Germinal center (tissue), 1 donor: ENCODE results near the gene LIX1.

Source experiments
- DNase-seq: peaks from one replicate; pipeline ENCODE4 v3.0.0; 2012; ENCODE audit warnings: mixed read lengths, low spot score

Gene LIX1

DNA sequence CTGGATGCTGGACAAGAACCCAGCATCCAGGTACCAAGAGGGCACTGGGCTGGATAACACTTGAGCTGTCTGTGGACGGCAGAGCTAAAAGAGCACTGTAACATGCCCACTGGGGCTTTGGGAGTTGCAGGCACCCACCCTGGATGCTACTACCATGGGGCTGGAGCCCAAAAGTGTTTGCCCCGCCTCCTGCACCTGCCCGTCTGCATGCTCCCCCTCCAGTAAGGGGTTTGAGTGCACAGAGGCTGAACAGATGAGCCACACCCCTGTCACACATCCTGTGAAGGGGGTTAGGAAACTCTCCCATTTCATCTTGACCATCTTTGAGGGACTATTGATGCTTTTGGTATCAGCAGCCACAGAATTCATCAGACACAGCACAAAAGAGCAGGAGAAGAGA lies 69.0 kb downstream of the LIX1 start:
- no peak for DNase-seq

DNA sequence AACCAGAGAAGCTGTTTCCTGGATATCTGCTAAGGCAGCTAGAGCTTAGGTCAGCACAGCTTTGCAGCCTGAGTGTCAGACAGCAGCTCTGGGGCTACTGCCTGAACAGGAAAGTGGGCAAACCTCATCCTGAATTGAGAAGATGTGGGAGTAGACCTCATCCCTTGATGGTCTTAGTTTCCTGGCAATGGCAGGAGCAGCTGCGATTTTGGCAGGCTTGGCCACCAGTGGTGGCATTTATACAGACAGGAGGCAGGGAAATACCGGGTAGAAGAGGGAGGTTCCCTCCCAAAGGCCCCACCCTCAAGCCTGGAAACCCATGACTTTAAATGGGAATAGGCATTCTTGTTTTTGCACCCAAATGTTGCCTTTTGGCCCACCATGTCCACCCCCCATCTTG lies 69.7 kb downstream of the LIX1 start:
- no peak for DNase-seq

DNA sequence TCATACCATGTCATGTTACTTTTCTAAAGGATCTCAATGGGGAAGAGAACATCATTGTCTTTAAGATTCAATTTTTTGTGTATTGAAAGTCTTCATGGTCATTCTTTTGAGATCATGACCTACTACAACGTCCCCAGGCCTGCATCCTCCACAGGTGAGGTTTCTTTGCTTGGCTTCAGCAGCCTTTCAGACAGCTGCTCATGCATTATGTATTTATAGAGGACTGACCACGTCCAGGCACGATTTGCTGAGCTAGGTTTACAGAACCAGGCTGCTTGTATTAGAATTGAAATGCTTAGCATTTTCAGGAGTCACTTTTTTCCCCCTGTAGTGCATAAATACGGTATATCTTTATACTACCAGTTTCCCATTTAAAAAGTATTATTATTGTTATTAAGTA lies 70.4 kb downstream of the LIX1 start:
- no peak for DNase-seq

DNA sequence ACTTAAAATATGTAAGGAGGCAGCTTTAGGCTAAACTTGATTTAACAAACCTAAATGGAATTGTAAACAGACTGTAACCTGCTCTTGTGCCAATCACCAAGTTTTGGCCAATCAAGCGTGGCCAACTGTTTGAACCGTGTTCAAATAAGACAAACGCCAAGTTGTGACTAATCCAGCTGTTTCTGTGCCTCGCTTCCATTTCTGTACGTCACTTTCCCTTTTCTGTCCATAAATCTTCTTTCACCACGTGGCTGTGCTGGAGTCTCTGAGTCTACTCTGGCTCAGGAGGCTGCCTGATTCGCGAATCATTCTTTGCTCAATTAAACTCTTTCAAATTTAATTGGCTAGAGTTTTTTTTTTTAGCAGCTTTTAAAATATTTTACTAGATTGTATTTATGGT lies 71.3 kb downstream of the LIX1 start:
- no peak for DNase-seq

DNA sequence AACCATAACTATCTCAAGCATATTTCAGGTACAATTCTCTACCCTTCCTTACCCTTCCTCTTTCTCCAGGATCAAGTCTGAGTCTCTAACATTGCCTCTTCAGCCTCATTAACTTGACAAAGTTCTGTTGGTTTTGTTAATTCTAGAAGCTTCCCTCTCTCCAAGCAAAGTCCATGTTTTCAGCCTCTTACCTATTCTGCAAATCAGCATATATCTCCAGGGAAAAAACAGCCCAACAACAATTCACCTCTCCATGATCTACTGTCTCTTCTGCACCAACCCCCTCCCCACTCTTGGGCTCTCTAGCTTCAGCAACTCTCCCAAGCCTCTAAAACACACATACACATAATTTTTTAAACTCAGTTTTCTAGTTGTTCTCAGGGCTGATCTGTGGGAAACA lies 72.2 kb downstream of the LIX1 start:
- no peak for DNase-seq

DNA sequence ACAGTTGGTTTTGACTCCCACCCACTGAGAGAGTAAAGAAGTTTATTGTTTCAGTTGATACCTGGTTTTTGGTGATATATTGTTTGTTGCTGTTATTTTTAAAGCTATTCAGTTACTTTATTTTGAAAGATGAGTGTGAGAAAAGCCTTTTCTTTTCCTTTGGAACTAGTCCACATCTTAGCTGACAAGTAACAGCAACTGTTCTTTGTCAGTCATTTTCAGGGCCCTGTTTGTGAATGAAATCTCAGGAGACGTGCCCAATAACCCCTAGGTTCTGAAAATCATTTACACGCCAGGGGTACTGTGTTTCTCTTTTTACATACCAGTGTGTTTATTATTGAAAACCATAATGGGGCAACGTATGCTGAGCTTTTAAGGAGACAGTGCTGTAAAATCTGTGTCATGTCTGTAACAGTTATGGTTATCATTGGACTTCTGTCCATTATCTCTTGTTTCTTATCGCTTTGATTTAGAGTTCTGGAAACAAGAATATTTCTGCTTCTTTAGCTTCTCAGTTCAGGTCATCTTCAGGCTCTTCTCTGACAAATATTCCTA lies 75.0 kb downstream of the LIX1 start:
- DNase-seq, result no peak

DNA sequence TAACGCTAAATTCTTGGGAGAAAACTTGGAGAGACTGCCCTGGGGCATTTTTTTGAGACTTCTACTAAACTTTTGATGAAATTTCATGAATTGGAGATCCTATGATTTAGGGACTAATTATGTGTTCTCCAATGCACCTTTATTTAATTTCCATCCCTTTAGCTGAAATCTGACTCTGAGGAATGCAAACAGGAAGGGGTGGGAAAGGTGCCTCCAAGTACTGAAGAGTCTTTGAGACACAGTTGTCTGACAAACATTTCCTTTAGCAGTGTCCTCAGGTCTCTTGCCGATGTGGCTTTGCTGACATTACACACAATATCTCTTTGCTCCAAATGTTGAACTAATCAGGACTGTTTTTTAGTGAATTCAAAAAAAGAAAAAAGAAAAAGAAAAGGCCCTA lies 76.9 kb downstream of the LIX1 start:
- DNase-seq, result no peak

DNA sequence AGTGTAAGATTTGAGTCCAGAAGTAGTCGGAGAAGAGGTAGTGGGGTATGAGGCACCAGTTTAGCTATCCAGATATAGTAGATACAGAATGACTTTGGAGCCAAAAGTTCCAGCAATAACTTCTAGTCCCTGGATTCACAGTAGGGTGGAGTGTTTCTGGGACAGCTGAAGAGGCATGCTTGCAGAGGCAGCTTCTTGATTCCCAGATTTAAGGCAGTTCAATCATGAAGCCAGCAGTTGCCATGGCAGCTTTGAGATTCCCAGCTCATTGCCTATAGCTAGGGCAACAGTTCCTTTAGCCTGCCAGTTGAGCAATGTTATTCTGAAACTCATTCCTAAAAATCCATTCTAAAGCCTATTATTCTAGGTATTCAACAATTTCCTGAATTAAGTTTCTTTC lies 79.2 kb downstream of the LIX1 start:
- DNase-seq, result no peak

DNA sequence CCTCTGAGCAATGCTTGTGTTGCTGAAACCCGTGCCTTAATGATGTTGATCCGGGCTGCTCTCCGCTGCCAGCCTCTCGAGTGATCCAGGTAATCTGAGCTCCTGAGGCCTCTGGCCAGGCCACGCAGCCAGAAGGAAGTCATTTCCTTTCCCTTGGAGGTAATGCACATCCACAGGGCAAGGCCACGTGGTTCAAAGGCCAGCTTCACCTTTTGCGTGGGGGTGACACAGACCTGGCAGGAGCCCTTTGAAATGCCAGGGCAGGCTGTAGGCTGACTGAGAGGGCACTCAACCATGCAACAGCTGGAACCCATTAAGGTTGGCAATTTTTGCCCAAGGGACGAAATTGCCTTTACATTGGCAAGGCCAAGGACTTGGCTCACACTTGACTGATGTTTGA lies 80.4 kb downstream of the LIX1 start:
- no peak for DNase-seq

DNA sequence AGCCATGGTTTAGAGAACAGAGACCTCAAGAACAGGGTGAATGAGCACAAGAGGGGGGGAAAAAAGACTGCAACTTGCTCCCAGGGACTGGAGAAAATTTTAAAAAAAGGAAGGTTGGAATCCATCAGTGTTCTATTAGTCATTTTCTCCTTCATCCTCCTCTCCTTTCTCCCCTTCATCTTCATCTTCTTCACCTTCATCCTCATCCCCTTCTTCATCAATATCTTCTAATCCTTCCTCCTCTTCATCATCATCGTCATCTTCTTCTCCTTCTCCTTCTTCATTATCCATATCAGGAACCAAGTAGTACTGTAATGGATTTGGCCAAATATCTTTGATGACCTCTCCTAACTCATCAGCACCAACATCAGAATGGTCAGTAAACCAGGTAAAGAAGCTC lies 86.1 kb downstream of the LIX1 start:
- DNase-seq, result no peak

DNA sequence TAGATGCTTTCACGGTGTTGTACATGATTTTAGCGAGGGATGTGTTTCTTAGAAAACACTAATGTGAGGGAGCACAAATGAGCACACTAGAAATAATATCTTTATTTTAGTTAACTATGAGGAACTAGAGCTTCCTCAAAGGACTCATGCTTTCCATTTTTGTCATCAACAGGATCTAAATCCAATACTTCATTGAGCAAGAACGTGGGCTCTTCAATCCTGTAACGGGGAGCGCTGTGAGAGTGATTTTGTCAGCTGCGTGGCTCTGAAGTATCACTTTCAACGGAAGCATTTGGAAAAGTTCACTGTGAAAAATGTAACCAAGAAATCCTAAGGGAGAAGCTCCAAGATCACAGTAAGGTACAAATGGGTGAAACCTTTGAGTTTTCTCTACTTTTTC lies 93.2 kb downstream of the LIX1 start:
- no peak for DNase-seq

DNA sequence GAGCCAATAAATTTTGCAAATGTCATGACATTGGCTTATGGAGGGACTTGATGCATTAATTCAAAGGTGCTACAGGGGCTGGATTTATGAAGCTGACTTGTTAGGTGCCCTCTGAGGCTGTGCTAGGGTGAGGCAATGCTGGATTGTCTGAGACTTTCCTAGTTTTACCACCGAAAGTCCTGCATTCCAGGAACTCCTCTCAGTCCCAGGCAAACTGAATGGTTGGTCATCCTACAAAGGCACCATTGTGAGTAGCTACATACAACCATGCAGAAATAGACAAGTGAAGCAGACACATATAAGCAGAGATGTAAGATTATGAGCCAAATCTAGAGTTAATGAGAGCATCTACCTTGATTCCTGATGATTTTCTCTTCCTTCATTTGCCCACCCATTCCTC lies 95.3 kb downstream of the LIX1 start:
- no peak for DNase-seq

DNA sequence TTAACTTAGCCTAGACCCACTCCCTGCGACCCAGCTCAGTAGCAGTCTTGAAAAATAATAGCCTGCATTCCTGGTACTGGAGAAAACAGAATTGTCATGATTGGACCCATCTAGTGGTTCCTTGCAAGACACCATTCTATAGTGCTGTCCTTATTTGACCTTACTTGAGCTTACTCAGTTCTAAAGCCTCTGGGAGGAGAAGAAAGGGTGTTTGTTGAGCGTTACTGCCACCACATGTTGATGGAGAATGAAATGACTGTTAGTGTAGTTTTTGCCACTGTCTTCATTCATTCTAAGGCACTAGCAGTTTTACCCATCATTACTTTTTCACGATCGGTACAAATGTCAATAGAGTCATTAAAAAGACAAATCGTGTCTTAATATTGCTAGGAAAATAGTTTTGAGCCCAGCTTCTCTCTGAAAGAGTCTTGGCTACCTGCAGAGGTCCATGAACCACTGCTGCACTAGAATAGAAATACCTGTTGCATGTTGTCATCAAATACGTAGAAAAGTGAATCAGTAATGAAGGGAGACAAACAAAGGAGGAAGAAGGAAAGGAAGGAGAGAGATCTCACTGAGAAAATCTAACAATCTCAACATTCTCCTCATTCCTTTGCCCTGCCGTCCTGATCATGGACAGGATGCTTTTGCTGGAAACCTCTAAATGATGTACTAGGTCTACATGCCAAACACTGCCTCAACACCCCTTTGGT lies 96.0 kb downstream of the LIX1 start:
- DNase-seq, result no peak

DNA sequence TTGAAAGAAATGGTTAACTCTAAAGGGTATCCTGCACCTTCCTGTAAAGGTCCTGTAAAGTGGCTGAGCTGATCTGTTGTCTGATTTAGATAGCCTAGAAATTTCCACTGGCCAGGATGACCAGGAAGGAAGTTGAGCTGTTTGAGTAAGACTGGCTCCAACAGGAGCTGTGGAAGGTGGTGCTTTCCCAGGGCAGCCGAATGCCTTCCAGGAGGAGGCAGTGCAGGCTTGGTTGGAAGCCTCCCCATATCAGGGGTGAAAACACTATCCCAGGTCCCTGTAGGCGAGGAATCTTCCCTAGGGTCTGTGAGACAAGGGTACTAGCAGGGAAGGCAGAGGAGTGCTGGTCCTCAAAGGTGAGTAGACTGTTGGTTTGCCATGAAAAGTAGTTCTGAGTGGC lies 98.4 kb downstream of the LIX1 start:
- no peak for DNase-seq

DNA sequence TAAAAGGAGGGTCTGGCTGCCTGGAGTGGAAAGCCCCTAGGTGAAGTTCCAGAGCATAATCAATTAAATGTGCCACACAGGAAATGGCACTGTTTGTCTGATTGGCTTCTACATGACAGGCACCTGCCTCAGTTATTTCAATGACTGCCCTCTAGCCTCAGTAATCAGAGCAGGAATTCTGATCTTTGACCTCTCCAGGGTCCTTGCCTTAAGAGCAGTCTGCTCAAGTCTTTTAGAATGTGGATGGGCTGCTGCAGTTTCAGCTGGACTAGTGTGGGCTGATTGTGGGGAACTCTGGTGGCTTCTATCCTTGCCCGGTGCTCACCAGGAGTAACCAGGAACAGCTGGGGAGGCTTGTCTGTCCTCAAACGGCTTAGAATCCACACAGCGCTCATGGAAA lies 98.9 kb downstream of the LIX1 start:
- no peak for DNase-seq

DNA sequence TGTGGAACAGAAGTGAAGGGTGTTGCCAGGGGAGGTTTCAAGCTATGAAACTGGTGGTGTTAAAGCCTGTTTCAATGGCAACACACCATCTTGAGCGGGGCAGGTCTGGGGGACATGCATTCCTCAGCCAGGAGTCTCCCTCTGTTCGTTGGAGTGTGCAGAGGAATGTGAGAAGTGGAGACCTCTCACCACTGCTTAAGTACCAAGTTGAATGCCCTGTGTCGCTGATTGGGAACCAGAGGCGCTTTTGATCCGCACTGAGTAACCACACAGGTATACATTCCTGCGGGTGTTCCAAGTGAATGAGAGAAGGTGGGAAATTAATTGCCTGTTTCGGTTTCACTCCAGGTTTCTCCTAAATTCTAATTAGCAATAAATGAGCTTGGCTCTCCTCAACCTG lies 99.4 kb downstream of the LIX1 start:
- DNase-seq, result no peak
